Measurements from ENCODE around the gene COX7C.

COX7C gene

GRCh38 chr5:86605881-86606280 lies 11.9 kb upstream of the COX7C start:
- TF ChIP-seq ZNF8 (CRISPR knock-in tag; IDR thresholded peaks at IDR 0.05), result no peak
- no peak for TF ChIP-seq ZFP30 (CRISPR knock-in tag; IDR thresholded peaks at IDR 0.05)
- TF ChIP-seq ARNTL (CRISPR knock-in tag; IDR thresholded peaks at IDR 0.05; ENCODE audit: borderline replicate concordance, low read depth), result no peak
- TF ChIP-seq GLIS3 (CRISPR knock-in tag; IDR thresholded peaks at IDR 0.05), result no peak
- no peak for TF ChIP-seq ZNF70 (CRISPR knock-in tag; IDR thresholded peaks at IDR 0.05)
- TF ChIP-seq ZC3H10 (CRISPR knock-in tag; IDR thresholded peaks at IDR 0.05), result no peak
- no peak for TF ChIP-seq BACH2 (CRISPR knock-in tag; IDR thresholded peaks at IDR 0.05; ENCODE audit: borderline replicate concordance)
- no peak for TF ChIP-seq RARB (CRISPR knock-in tag; IDR thresholded peaks at IDR 0.05)
- no peak for TF ChIP-seq CSRNP3 (CRISPR knock-in tag; IDR thresholded peaks at IDR 0.05)
- no peak for TF ChIP-seq ZFP3 (CRISPR knock-in tag; IDR thresholded peaks at IDR 0.05)
- no peak for TF ChIP-seq PATZ1 (CRISPR knock-in tag; IDR thresholded peaks at IDR 0.05; ENCODE audit: borderline replicate concordance)
- no peak for ATAC-seq

GRCh38 chr5:86613455-86613854 lies 4.3 kb upstream of the COX7C start:
- TF ChIP-seq PPARA (CRISPR knock-in tag; IDR thresholded peaks at IDR 0.05; ENCODE audit: borderline replicate concordance), result no peak
- no peak for TF ChIP-seq ISL1 (CRISPR knock-in tag; IDR thresholded peaks at IDR 0.05)
- TF ChIP-seq ESRRG (CRISPR knock-in tag; IDR thresholded peaks at IDR 0.05), result no peak
- no peak for TF ChIP-seq CSRNP3 (CRISPR knock-in tag; IDR thresholded peaks at IDR 0.05)
- TF ChIP-seq ARNTL (CRISPR knock-in tag; IDR thresholded peaks at IDR 0.05; ENCODE audit: borderline replicate concordance, low read depth), result no peak
- no peak for TF ChIP-seq ZNF70 (CRISPR knock-in tag; IDR thresholded peaks at IDR 0.05)
- no peak for TF ChIP-seq TCF4 (CRISPR knock-in tag; IDR thresholded peaks at IDR 0.05; ENCODE audit: borderline replicate concordance)
- no peak for TF ChIP-seq POU6F1 (CRISPR knock-in tag; IDR thresholded peaks at IDR 0.05; ENCODE audit: borderline replicate concordance, low read depth)
- TF ChIP-seq SNAI2 (CRISPR knock-in tag; IDR thresholded peaks at IDR 0.05), result no peak
- no peak for TF ChIP-seq GLIS3 (CRISPR knock-in tag; IDR thresholded peaks at IDR 0.05)
- TF ChIP-seq CREB5 (CRISPR knock-in tag; IDR thresholded peaks at IDR 0.05; ENCODE audit: low read depth), result no peak
- no peak for TF ChIP-seq CSDC2 (CRISPR knock-in tag; IDR thresholded peaks at IDR 0.05)
- no peak for TF ChIP-seq ZNF565 (CRISPR knock-in tag; conservative IDR thresholded peaks at IDR 0.05; ENCODE audit: low read depth)
- ATAC-seq, result no peak

GRCh38 chr5:86617309-86617755 lies 409 bp upstream of the COX7C start:
- no peak for TF ChIP-seq ZFP30 (CRISPR knock-in tag; IDR thresholded peaks at IDR 0.05)
- no peak for TF ChIP-seq ARNTL (CRISPR knock-in tag; IDR thresholded peaks at IDR 0.05; ENCODE audit: borderline replicate concordance, low read depth)
- TF ChIP-seq ISL1 (CRISPR knock-in tag; IDR thresholded peaks at IDR 0.05), result no peak
- TF ChIP-seq TCF4 (CRISPR knock-in tag; IDR thresholded peaks at IDR 0.05; ENCODE audit: borderline replicate concordance), result no peak
- TF ChIP-seq OSR1 (CRISPR knock-in tag; IDR thresholded peaks at IDR 0.05), result no peak
- no peak for TF ChIP-seq ZC3H10 (CRISPR knock-in tag; IDR thresholded peaks at IDR 0.05)
- TF ChIP-seq BACH2 (CRISPR knock-in tag; IDR thresholded peaks at IDR 0.05; ENCODE audit: borderline replicate concordance), result no peak
- no peak for TF ChIP-seq POU6F1 (CRISPR knock-in tag; IDR thresholded peaks at IDR 0.05; ENCODE audit: borderline replicate concordance, low read depth)
- no peak for TF ChIP-seq CSRNP3 (CRISPR knock-in tag; IDR thresholded peaks at IDR 0.05)
- no peak for TF ChIP-seq TSHZ2 (CRISPR knock-in tag; IDR thresholded peaks at IDR 0.05)
- no peak for TF ChIP-seq GLIS3 (CRISPR knock-in tag; IDR thresholded peaks at IDR 0.05)
- no peak for TF ChIP-seq SNAI2 (CRISPR knock-in tag; IDR thresholded peaks at IDR 0.05)
- TF ChIP-seq CSDC2 (CRISPR knock-in tag; IDR thresholded peaks at IDR 0.05), result no peak
- no peak for TF ChIP-seq ZNF8 (CRISPR knock-in tag; IDR thresholded peaks at IDR 0.05)
- TF ChIP-seq ESRRG (CRISPR knock-in tag; IDR thresholded peaks at IDR 0.05), result no peak
- no peak for ATAC-seq

Measured in SK-N-SH treated with all-trans-retinoic acid at 6 μM for 48 hours (cell line).